IMR-90 (cell line): ENCODE data around the gene DALRD3. TPM values are rescaled to one million over a fixed set of nuclear protein-coding genes. Genes with fewer than 3 reads are reported as not detected.

ENCODE experiments used
- ATAC-seq: fragments of 200-7000 bp; cut with Tn5 transposase; 2 replicates; pipeline ENCODE4 v1.9.1; 2020; ENCODE audit warnings: low read depth, mild to moderate bottlenecking, moderate library complexity
- BruUV-seq: library from RNA; stranded (reverse); fragments of 400-500 nt; replicated peaks from 2 replicates; lab custom pipeline; 2021; lab: Mats Ljungman, UMichigan
- CTCF ChIA-PET: fragments of 300-600 bp; formaldehyde crosslinking; extraction: SDS; loops from one replicate; lab custom pipeline; 2021; ENCODE audit warnings: antibody characterized with exemption; lab: Yijun Ruan, JAX
- POLR2A ChIA-PET: fragments of 300-600 bp; sonication (Branson Sonifier 250); formaldehyde crosslinking; loops from one replicate; lab custom pipeline; 2022; ENCODE audit warnings: antibody characterized with exemption; ENCODE audit not compliant: unreplicated experiment; lab: Charles Lee
- DNase-seq: peaks from one replicate; pipeline ENCODE4 v3.0.0; 2013
- H2AFZ ChIP-seq: replicated peaks from 2 replicates; pipeline ENCODE3; 2013; ENCODE audit warnings: low read length, mild to moderate bottlenecking; ENCODE audit not compliant: poor library complexity
- H2AK5ac ChIP-seq: 2 replicates; pipeline ENCODE4 v1.6.1; 2013; ENCODE audit warnings: low read depth, low read length, inconsistent platforms
- H2AK9ac ChIP-seq: replicated peaks from 2 replicates; pipeline ENCODE3; 2013; ENCODE audit warnings: mild to moderate bottlenecking, low read depth, low read length, moderate library complexity; ENCODE audit not compliant: poor library complexity
- H2BK120ac ChIP-seq: 2 replicates; pipeline ENCODE4 v1.6.1; 2013; ENCODE audit warnings: low read depth, low read length, inconsistent platforms
- H2BK15ac ChIP-seq: 3 replicates; pipeline ENCODE4 v1.6.1; 2013; ENCODE audit warnings: low read depth, low read length, inconsistent platforms
- H2BK20ac ChIP-seq: 2 replicates; pipeline ENCODE4 v1.6.1; 2013; ENCODE audit warnings: low read depth, mild to moderate bottlenecking, inconsistent platforms, low read length, moderate library complexity
- H2BK5ac ChIP-seq: 2 replicates; pipeline ENCODE4 v1.6.1; 2013; ENCODE audit warnings: mild to moderate bottlenecking, low read depth, low read length, inconsistent platforms; ENCODE audit not compliant: poor library complexity, severe bottlenecking
- H3K14ac ChIP-seq: replicated peaks from 2 replicates; pipeline ENCODE4 v1.6.1; 2013; ENCODE audit warnings: low read depth, low read length, inconsistent platforms
- H3K18ac ChIP-seq: 2 replicates; pipeline ENCODE4 v1.6.1; 2013; ENCODE audit warnings: low read depth, low read length, control low read depth
- H3K23ac ChIP-seq: 2 replicates; pipeline ENCODE4 v1.6.1; 2013; ENCODE audit warnings: low read depth, low read length, inconsistent platforms
- H3K27ac ChIP-seq: 2 replicates; pipeline ENCODE4 v1.5.1; 2013; ENCODE audit warnings: mild to moderate bottlenecking, control low read depth, low read length; ENCODE audit not compliant: insufficient read depth
- H3K27me3 ChIP-seq: 2 replicates; pipeline ENCODE4 v1.6.1; 2013; ENCODE audit warnings: low read length; ENCODE audit not compliant: control insufficient read depth, insufficient read depth
- H3K36me3 ChIP-seq: 2 replicates; pipeline ENCODE4 v1.6.1; 2013; ENCODE audit warnings: low read length, mixed read lengths; ENCODE audit not compliant: control insufficient read depth, insufficient read depth
- H3K4ac ChIP-seq: 2 replicates; pipeline ENCODE4 v1.6.1; 2013; ENCODE audit warnings: low read depth, low read length, inconsistent platforms
- H3K4me1 ChIP-seq: 2 replicates; pipeline ENCODE4 v1.6.1; 2013; ENCODE audit warnings: low read length, mixed read lengths; ENCODE audit not compliant: control insufficient read depth, insufficient read depth
- H3K4me2 ChIP-seq: 2 replicates; pipeline ENCODE4 v1.6.1; 2013; ENCODE audit warnings: low read depth, mild to moderate bottlenecking, control low read depth, low read length, moderate library complexity
- H3K4me3 ChIP-seq: 2 replicates; pipeline ENCODE4 v1.5.1; 2013; ENCODE audit warnings: low read depth, mild to moderate bottlenecking, control low read depth, low read length, moderate library complexity; ENCODE audit not compliant: insufficient read depth
- H3K56ac ChIP-seq: 2 replicates; pipeline ENCODE4 v1.6.1; 2013; ENCODE audit warnings: low read length, inconsistent platforms; ENCODE audit not compliant: insufficient read depth; ENCODE audit errors: extremely low read depth
- H3K79me1 ChIP-seq, 2 experiments: 2 replicates each; pipeline ENCODE4 v1.6.1; 2013; ENCODE audit warnings: low read length in 2 of 2, inconsistent platforms in 1 of 2, low read depth in 1 of 2
- H3K9ac ChIP-seq: 2 replicates; pipeline ENCODE4 v1.6.1; 2013; ENCODE audit warnings: low read depth, low read length, control low read depth
- H3K9me1 ChIP-seq: 2 replicates; pipeline ENCODE4 v1.6.1; 2013; ENCODE audit warnings: low read length, inconsistent platforms; ENCODE audit not compliant: insufficient read depth
- H3K9me3 ChIP-seq: 2 replicates; pipeline ENCODE4 v1.6.1; 2013; ENCODE audit warnings: low read length; ENCODE audit not compliant: control insufficient read depth, insufficient read depth
- H4K20me1 ChIP-seq: 2 replicates; pipeline ENCODE4 v1.6.1; 2013; ENCODE audit warnings: low read length, inconsistent platforms; ENCODE audit not compliant: insufficient read depth
- H4K5ac ChIP-seq: 2 replicates; pipeline ENCODE4 v1.6.1; 2013; ENCODE audit warnings: mild to moderate bottlenecking, low read depth, low read length, control low read depth
- H4K8ac ChIP-seq, 2 experiments: 2 replicates each; pipeline ENCODE4 v1.6.1; 2013; ENCODE audit warnings: low read depth in 2 of 2, low read length in 2 of 2, control low read depth in 1 of 2, inconsistent platforms in 1 of 2
- H4K91ac ChIP-seq: 2 replicates; pipeline ENCODE4 v1.6.1; 2013; ENCODE audit warnings: low read depth, low read length, inconsistent platforms; ENCODE audit not compliant: insufficient read depth
- BHLHE40 ChIP-seq: fragments of 150-350 bp; IDR thresholded peaks from 2 replicates; pipeline ENCODE4 v1.6.1; 2016; ENCODE audit warnings: mild to moderate bottlenecking, low read depth, low read length
- CEBPB ChIP-seq: IDR thresholded peaks from 2 replicates; pipeline ENCODE4 v1.6.1; 2012; ENCODE audit warnings: low read depth, low read length, improper control_type of control experiment
- CHD1 ChIP-seq: IDR thresholded peaks from 2 replicates; pipeline ENCODE4 v1.6.1; 2012; ENCODE audit warnings: low read depth, low read length, improper control_type of control experiment
- FOS ChIP-seq: fragments of 150-350 bp; IDR thresholded peaks from 2 replicates; pipeline ENCODE4 v1.6.1; 2016; ENCODE audit warnings: low read depth, low read length
- MAFK ChIP-seq: IDR thresholded peaks from 2 replicates; pipeline ENCODE4 v1.6.1; 2012; ENCODE audit warnings: low read depth, low read length, improper control_type of control experiment
- MAZ ChIP-seq: IDR thresholded peaks from 2 replicates; pipeline ENCODE4 v1.6.1; 2012; ENCODE audit warnings: low read depth, mild to moderate bottlenecking, low read length, improper control_type of control experiment, moderate library complexity, borderline replicate concordance
- MXI1 ChIP-seq: IDR thresholded peaks from 2 replicates; pipeline ENCODE4 v1.6.1; 2012; ENCODE audit warnings: low read depth, mild to moderate bottlenecking, low read length, moderate library complexity, borderline replicate concordance
- NFE2L2 ChIP-seq: fragments of 150-350 bp; IDR thresholded peaks from 2 replicates; pipeline ENCODE4 v1.6.1; 2016; ENCODE audit warnings: low read depth, mild to moderate bottlenecking, low read length
- POLR2A ChIP-seq: IDR thresholded peaks from 2 replicates; pipeline ENCODE4 v1.6.1; 2012; ENCODE audit warnings: mild to moderate bottlenecking, low read depth, low read length
- RAD21 ChIP-seq: IDR thresholded peaks from 2 replicates; pipeline ENCODE4 v1.6.1; 2012; ENCODE audit warnings: low read length, improper control_type of control experiment
- RCOR1 ChIP-seq: IDR thresholded peaks from 2 replicates; pipeline ENCODE4 v1.6.1; 2012; ENCODE audit warnings: mild to moderate bottlenecking, low read length, improper control_type of control experiment; ENCODE audit not compliant: insufficient replicate concordance
- RFX5 ChIP-seq: IDR thresholded peaks from 2 replicates; pipeline ENCODE4 v1.8.0; 2012; ENCODE audit warnings: low read depth, mild to moderate bottlenecking, low read length, moderate library complexity
- SMC3 ChIP-seq: fragments of 150-350 bp; IDR thresholded peaks from 2 replicates; pipeline ENCODE4 v1.6.1; 2016; ENCODE audit warnings: low read depth, mild to moderate bottlenecking, antibody characterized with exemption, low read length, moderate library complexity
- WGBS, 2 experiments: methylation state at CpG; one replicate each; pipeline versions ENCODE4 v1.1.5 to v1.1.7; 2013; ENCODE audit warnings: missing lambda C conversion rate in 2 of 2; ENCODE audit not compliant: insufficient read length in 1 of 2; ENCODE audit errors: extremely low coverage in 2 of 2; 5-methylcytosine and 5-hydroxymethylcytosine counted together
- dilution Hi-C: fragments of 300-500 bp; cut with HindIII; formaldehyde crosslinking; loops from one replicate; pipeline ENCODE4 v1.14.3; 2018; ENCODE audit warnings: low sequenced_read_pairs; ENCODE audit not compliant: unreplicated experiment
- in situ Hi-C: fragments of 300-500 bp; cut with MboI; formaldehyde crosslinking; loops from 3 replicates; pipeline ENCODE4 v1.14.3; 2019; ENCODE audit warnings: low sequenced_read_pairs, inconsistent platforms, mixed read lengths
- intact Hi-C: fragments of 100-400 bp; cut with micrococcal nuclease; formaldehyde crosslinking; loops from 2 replicates; pipeline ENCODE4 v1.10.0; 2022
- polyA plus RNA-seq, 3 experiments: library from polyadenylated mRNA; depleted of rRNA; stranded (reverse); fragments of >200 nt; gene quantifications; 2 replicates each; pipeline ENCODE4 v1.2.3, GENCODE V29; 2012; ENCODE audit warnings: low replicate concordance in 1 of 3
- total RNA-seq: library from RNA; depleted of rRNA; stranded (reverse); fragments of >200 nt; gene quantifications from 2 replicates; pipeline ENCODE4 v1.2.3, GENCODE V29; 2012
- TF ChIP-seq, protein P1 (sequence below): conservative IDR thresholded peaks from 2 replicates; pipeline ENCODE4 v1.5.1; 2012; ENCODE audit warnings: mild to moderate bottlenecking, low read depth, low read length, improper control_type of control experiment
- TF ChIP-seq, protein P2 (sequence below): fragments of 150-350 bp; IDR thresholded peaks from 2 replicates; pipeline ENCODE4 v1.6.1; 2016; ENCODE audit warnings: low read depth, mild to moderate bottlenecking, low read length, moderate library complexity, borderline replicate concordance
- TF ChIP-seq, protein P3 (sequence below): fragments of 150-350 bp; IDR thresholded peaks from 2 replicates; pipeline ENCODE4 v1.6.1; 2017; ENCODE audit warnings: mild to moderate bottlenecking, antibody characterized with exemption, low read length, low read depth

The DALRD3 gene
- total and polyA plus RNA-seq, 2 of the 4 experiments (the other 2 are of a cell fraction) = 27.8 to 42.2 TPM

DNA sequence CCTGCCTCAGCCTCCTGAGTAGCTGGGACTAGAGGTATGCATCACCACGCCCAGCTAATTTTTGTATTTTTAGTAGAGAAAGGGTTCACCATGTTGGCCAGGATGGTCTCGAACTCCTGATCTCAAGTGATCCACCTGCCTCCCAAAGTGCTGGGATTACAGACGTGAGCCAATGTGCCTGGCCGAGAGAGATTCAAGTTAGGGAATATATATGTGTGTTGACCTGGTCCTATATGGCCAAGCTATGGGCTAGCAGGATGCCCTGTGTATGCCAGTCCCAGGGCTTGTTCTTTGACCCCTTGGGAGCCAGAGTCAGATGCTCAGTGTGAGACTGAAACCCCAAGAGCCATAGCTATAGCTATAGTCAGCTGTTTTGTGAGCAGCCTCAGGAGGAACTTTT is 5.4 kb upstream of the DALRD3 start:
- H3K36me3 ChIP-seq = peaks cover 38% of the 10 kb centered on the region
- H4K8ac ChIP-seq = no peak overlapping the region
- peaks cover 9% of the 10 kb centered on the region for H3K4me1 ChIP-seq
- no TSS peak for BruUV-seq
- H4K5ac ChIP-seq = no peak overlapping the region
- no peaks in the 10 kb centered on the region for H3K9me3 ChIP-seq
- no peak overlapping the region for H4K91ac ChIP-seq
- no peak overlapping the region for H2BK20ac ChIP-seq
- no peak overlapping the region for H3K18ac ChIP-seq
- no peak overlapping the region for H3K23ac ChIP-seq
- TF ChIP-seq MXI1 (no peak), FOS (no peak), MAZ (no peak), RCOR1 (no peak), CHD1 (no peak), NFE2L2 (no peak), MAFK (no peak), RFX5 (no peak), POLR2A (no peak), BHLHE40 (no peak), RAD21 (no peak), CEBPB (no peak), SMC3 (no peak)
- TF ChIP-seq, protein P1, sequence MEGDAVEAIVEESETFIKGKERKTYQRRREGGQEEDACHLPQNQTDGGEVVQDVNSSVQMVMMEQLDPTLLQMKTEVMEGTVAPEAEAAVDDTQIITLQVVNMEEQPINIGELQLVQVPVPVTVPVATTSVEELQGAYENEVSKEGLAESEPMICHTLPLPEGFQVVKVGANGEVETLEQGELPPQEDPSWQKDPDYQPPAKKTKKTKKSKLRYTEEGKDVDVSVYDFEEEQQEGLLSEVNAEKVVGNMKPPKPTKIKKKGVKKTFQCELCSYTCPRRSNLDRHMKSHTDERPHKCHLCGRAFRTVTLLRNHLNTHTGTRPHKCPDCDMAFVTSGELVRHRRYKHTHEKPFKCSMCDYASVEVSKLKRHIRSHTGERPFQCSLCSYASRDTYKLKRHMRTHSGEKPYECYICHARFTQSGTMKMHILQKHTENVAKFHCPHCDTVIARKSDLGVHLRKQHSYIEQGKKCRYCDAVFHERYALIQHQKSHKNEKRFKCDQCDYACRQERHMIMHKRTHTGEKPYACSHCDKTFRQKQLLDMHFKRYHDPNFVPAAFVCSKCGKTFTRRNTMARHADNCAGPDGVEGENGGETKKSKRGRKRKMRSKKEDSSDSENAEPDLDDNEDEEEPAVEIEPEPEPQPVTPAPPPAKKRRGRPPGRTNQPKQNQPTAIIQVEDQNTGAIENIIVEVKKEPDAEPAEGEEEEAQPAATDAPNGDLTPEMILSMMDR = no peak
- TF ChIP-seq, protein P2, sequence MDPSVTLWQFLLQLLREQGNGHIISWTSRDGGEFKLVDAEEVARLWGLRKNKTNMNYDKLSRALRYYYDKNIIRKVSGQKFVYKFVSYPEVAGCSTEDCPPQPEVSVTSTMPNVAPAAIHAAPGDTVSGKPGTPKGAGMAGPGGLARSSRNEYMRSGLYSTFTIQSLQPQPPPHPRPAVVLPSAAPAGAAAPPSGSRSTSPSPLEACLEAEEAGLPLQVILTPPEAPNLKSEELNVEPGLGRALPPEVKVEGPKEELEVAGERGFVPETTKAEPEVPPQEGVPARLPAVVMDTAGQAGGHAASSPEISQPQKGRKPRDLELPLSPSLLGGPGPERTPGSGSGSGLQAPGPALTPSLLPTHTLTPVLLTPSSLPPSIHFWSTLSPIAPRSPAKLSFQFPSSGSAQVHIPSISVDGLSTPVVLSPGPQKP = no peak
- TF ChIP-seq, protein P3, sequence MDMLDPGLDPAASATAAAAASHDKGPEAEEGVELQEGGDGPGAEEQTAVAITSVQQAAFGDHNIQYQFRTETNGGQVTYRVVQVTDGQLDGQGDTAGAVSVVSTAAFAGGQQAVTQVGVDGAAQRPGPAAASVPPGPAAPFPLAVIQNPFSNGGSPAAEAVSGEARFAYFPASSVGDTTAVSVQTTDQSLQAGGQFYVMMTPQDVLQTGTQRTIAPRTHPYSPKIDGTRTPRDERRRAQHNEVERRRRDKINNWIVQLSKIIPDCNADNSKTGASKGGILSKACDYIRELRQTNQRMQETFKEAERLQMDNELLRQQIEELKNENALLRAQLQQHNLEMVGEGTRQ = no peak
- H3K4ac ChIP-seq = no peak overlapping the region
- no peak overlapping the region for H2AFZ ChIP-seq
- H3K27ac ChIP-seq = no peak overlapping the region
- intact Hi-C loops (loop anchor here (5.0 kb wide), 1 partner anchor 69 kb away; the partner anchor contains the start of gene QRICH1), dilution Hi-C loops (no loop called here), in situ Hi-C loops (no loop called here)
- peaks cover 37 to 85% of the 10 kb centered on the region in 2 experiments for H3K79me1 ChIP-seq
- H3K14ac ChIP-seq = no peak overlapping the region
- DNase-seq (no peak), ATAC-seq (no peak)
- H2BK15ac ChIP-seq = no peak overlapping the region
- H3K56ac ChIP-seq = no peak overlapping the region
- no CpG with 5 or more reads among the region's 4 CpGs for WGBS, 2 experiments
- H2BK120ac ChIP-seq = no peak overlapping the region
- no peak overlapping the region for H3K4me2 ChIP-seq
- no peak overlapping the region for H2BK5ac ChIP-seq
- no peak overlapping the region for H2AK5ac ChIP-seq
- H3K4me3 ChIP-seq = no peak overlapping the region
- H3K9ac ChIP-seq = no peak overlapping the region
- no peaks in the 10 kb centered on the region for H3K27me3 ChIP-seq
- peaks cover 20% of the 10 kb centered on the region for H4K20me1 ChIP-seq
- H2AK9ac ChIP-seq = no peak overlapping the region
- CTCF ChIA-PET = no interaction called here
- POLR2A ChIA-PET = interaction anchor here (3.8 kb wide), 1 partner anchor 70 kb away, joined by 25 read pairs; the partner anchor contains the start of gene QRICH1
- H3K9me1 ChIP-seq = peaks cover 32% of the 10 kb centered on the region
